Activated CD8-positive, alpha-beta T cell treated with anti-CD3 and anti-CD28 coated beads for 36 hours (primary cell): ENCODE data around the gene SRPX. TPM values are rescaled to one million over a fixed set of nuclear protein-coding genes. Genes with fewer than 3 reads are reported as not detected.
A peak's percentile ranks its signal among the peaks of the same experiment; 100 is the strongest.

Source experiments
- ATAC-seq: fragments of 200-7000 bp; cut with Tn5 transposase; one replicate; pipeline ENCODE4 v1.10.0; 2021; ENCODE audit warnings: mild to moderate bottlenecking, moderate library complexity
- CTCF ChIA-PET: fragments of 350-600 bp; sonication (Branson Sonifier 250); formaldehyde crosslinking; loops from one replicate; lab custom pipeline; 2021; ENCODE audit warnings: antibody characterized with exemption; lab: Charles Lee
- POLR2A ChIA-PET: fragments of 350-600 bp; sonication (Branson Sonifier 250); formaldehyde crosslinking; loops from one replicate; lab custom pipeline; 2021; ENCODE audit warnings: antibody characterized with exemption; lab: Charles Lee
- DNase-seq: peaks from one replicate; pipeline ENCODE4 v3.0.0-alpha.2; 2020
- H3K27ac Mint-ChIP-seq: one replicate; pipeline ENCODE4 v1.8.0; 2021; ENCODE audit warnings: mild to moderate bottlenecking, mixed read lengths
- H3K27me3 Mint-ChIP-seq: one replicate; pipeline ENCODE4 v1.8.0; 2021; ENCODE audit warnings: mixed read lengths
- H3K36me3 Mint-ChIP-seq: one replicate; pipeline ENCODE4 v1.8.0; 2021; ENCODE audit warnings: low read depth, mixed read lengths
- H3K4me1 Mint-ChIP-seq: one replicate; pipeline ENCODE4 v1.8.0; 2021; ENCODE audit warnings: low read depth, mixed read lengths
- H3K4me3 Mint-ChIP-seq: one replicate; pipeline ENCODE4 v1.8.0; 2021; ENCODE audit warnings: mild to moderate bottlenecking, moderate library complexity, mixed read lengths
- H3K9me3 Mint-ChIP-seq: one replicate; pipeline ENCODE4 v1.8.0; 2021; ENCODE audit warnings: mixed read lengths
- intact Hi-C: fragments of 100-400 bp; cut with micrococcal nuclease; formaldehyde crosslinking; loops from one replicate; pipeline ENCODE4 v1.10.0; 2022
- total RNA-seq, 2 experiments: library from RNA; stranded (reverse); gene quantifications; one replicate each; pipeline ENCODE4 v1.2.3, GENCODE V29; 2021
- TF ChIP-seq, protein P1 (sequence below): fragments of 200-600 bp; IDR thresholded peaks from one replicate; pipeline ENCODE4 v1.8.0; 2022; ENCODE audit warnings: antibody characterized with exemption, mild to moderate bottlenecking

The SRPX gene
- total RNA-seq, 2 experiments from 2014 or later: not detected

DNA sequence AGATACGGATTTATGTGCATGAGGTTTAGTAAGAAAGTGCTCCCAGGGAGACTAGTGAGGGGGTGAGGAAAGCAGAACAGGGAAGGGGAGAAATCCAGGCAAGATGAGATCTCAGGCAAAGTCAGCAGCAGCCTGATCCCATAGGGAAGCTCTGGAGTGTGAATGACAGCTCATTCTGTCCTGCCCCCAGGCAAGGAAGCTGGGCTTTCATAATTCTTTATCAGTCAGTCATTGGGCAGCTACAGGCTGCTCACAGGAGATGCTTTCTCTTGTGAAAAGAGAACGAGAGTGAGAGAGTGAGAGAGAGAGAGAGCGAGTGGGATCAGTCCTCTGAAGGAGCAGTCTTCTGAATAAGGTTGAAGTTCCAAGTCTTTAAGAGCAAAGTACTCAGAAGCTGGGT lies 48.1 kb downstream of the SRPX start:
- POLR2A ChIA-PET: no interaction called here
- ATAC-seq: no peak
- no peak for DNase-seq
- H3K27ac Mint-ChIP-seq: no peak overlapping the region
- no peaks in the 10 kb centered on the region for H3K27me3 Mint-ChIP-seq
- intact Hi-C loops: no loop called here
- CTCF ChIA-PET: no interaction called here
- no peaks in the 10 kb centered on the region for H3K9me3 Mint-ChIP-seq
- H3K36me3 Mint-ChIP-seq: no peaks in the 10 kb centered on the region
- TF ChIP-seq, protein P1, sequence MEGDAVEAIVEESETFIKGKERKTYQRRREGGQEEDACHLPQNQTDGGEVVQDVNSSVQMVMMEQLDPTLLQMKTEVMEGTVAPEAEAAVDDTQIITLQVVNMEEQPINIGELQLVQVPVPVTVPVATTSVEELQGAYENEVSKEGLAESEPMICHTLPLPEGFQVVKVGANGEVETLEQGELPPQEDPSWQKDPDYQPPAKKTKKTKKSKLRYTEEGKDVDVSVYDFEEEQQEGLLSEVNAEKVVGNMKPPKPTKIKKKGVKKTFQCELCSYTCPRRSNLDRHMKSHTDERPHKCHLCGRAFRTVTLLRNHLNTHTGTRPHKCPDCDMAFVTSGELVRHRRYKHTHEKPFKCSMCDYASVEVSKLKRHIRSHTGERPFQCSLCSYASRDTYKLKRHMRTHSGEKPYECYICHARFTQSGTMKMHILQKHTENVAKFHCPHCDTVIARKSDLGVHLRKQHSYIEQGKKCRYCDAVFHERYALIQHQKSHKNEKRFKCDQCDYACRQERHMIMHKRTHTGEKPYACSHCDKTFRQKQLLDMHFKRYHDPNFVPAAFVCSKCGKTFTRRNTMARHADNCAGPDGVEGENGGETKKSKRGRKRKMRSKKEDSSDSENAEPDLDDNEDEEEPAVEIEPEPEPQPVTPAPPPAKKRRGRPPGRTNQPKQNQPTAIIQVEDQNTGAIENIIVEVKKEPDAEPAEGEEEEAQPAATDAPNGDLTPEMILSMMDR: no peak
- no peaks in the 10 kb centered on the region for H3K4me1 Mint-ChIP-seq
- no peak overlapping the region for H3K4me3 Mint-ChIP-seq

DNA sequence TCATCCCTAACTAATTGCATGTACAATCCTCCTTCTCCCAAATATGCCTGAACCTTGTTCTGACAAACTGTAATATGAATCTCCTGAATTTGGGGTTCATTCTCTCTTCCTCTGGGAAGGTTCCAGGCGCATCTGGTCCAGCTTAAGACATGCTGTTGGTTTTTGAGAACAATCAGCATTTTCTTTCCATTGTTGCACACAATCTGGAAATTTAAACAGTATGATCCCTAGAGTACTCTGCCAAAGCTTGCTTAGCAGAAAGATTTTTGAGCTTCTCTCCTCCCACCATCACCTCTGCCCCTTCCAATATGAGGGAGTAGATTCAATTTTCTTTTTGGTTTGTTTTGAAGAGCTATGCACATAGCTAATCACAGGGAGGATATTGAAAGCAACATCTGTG lies 50.1 kb downstream of the SRPX start:
- no peaks in the 10 kb centered on the region for H3K4me1 Mint-ChIP-seq
- intact Hi-C loops: no loop called here
- ATAC-seq (no peak), DNase-seq (no peak)
- no peaks in the 10 kb centered on the region for H3K27me3 Mint-ChIP-seq
- ChIA-PET POLR2A (no interaction called here), CTCF (interaction anchor here (1.3 kb wide), 1 partner anchor 244 kb away, joined by 3 read pairs; no protein-coding TSS in a partner anchor)
- H3K27ac Mint-ChIP-seq: no peak overlapping the region
- TF ChIP-seq, protein P1: no peak
- H3K9me3 Mint-ChIP-seq: no peaks in the 10 kb centered on the region
- no peak overlapping the region for H3K4me3 Mint-ChIP-seq
- H3K36me3 Mint-ChIP-seq: no peaks in the 10 kb centered on the region

DNA sequence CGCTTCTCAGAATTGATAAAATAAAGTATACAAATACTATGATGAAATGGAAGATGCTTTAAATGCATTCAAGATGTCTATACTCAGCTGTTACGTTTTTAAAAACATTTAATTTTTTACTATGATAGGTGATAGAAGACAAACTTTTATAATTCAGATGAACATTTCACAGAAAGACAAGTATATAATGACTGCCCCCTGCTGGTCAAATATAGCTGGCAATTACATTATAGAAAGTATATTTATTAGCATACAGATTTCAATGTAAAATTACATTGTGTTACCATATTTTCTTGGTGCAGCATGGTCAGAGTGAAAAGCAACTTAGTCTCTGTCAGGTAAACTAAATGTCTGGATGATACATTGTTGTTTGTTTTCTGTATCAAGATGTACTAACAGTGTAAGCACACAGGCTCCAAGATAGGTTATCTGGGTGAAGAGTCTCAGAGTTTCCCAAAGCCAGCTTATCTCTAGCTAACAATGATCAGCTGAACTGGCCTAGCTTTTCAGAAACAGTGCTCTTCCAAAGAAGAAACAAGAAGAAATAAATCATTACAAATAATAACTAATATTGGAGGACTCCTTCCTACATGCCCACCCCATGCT lies 54.1 kb downstream of the SRPX start:
- H3K4me1 Mint-ChIP-seq: no peaks in the 10 kb centered on the region
- H3K27ac Mint-ChIP-seq: no peak overlapping the region
- peaks cover 3% of the 10 kb centered on the region for H3K27me3 Mint-ChIP-seq
- no peaks in the 10 kb centered on the region for H3K9me3 Mint-ChIP-seq
- TF ChIP-seq, protein P1: peak; percentile 35
- ATAC-seq: no peak
- CTCF ChIA-PET: interaction anchor here (0.7 to 3.3 kb wide), 14 partner anchors 14 to 420 kb away, joined by 3 to 24 read pairs (median 3); partner anchors contain the start of gene RPGR
- H3K36me3 Mint-ChIP-seq: no peaks in the 10 kb centered on the region
- POLR2A ChIA-PET: no interaction called here
- no peak overlapping the region for H3K4me3 Mint-ChIP-seq
- DNase-seq: peak; percentile 23
- intact Hi-C loops: loop anchor here (2.0 kb wide), 1 partner anchor 240 kb away; no protein-coding TSS in a partner anchor

DNA sequence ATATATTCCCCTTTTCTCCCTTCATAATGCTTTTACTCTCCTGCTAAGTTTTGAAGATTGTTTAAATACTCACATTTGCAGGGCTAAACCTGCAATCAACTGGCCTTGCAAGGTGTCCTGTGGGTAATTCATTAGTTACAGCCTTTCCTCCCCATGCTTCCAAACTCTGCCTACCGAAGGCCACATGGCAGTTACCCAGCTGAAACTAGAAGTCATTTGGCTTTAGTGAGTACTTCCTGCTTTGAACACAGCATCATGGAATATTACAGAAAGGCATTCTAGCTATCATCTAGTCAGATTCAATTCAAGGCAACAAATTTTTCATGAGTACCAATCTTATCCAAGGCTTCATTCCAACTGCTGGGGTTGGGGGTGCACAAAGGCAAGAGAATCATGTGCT lies 55.6 kb downstream of the SRPX start:
- CTCF ChIA-PET: interaction anchor here (1.3 kb wide), 2 partner anchors 162 to 241 kb away, joined by 3 read pairs; partner anchors contain the start of gene RPGR
- no peak overlapping the region for H3K27ac Mint-ChIP-seq
- DNase-seq (no peak), ATAC-seq (no peak)
- TF ChIP-seq, protein P1: no peak
- H3K4me3 Mint-ChIP-seq: no peak overlapping the region
- H3K27me3 Mint-ChIP-seq: peaks cover 3% of the 10 kb centered on the region
- no peaks in the 10 kb centered on the region for H3K9me3 Mint-ChIP-seq
- POLR2A ChIA-PET: no interaction called here
- no peaks in the 10 kb centered on the region for H3K4me1 Mint-ChIP-seq
- H3K36me3 Mint-ChIP-seq: no peaks in the 10 kb centered on the region
- intact Hi-C loops: no loop called here

DNA sequence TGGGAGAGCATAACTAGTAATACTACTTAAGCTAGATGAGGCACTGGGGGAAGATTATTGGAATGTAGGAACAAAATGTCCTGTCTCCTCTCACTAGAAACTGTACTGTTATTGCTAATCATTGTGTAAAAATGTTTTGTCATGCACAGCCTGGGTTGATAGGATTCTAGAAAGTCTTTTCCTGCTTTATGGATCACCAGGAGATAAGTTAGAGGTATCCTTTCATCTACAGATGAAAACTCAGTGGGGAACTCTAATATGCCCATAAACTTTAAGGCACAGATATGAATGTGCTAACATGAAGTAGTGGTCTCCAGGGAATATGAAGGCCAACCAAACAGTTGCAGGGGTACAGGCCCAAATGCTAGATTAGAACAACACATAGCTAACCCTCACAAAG lies 57.5 kb downstream of the SRPX start:
- intact Hi-C loops: no loop called here
- H3K36me3 Mint-ChIP-seq: no peaks in the 10 kb centered on the region

More for the DNA sequence above, 57.5 kb downstream of the SRPX start:
- CTCF ChIA-PET: interaction anchor here (0.6 kb wide), 1 partner anchor 234 kb away, joined by 3 read pairs; no protein-coding TSS in a partner anchor
- POLR2A ChIA-PET: interaction anchor here (0.6 kb wide), 1 partner anchor 70 kb away, joined by 3 read pairs; no protein-coding TSS in a partner anchor
- Mint-ChIP-seq H3K9me3 (no peaks in the 10 kb centered on the region), H3K27me3 (peaks cover 3% of the 10 kb centered on the region), H3K27ac (no peak overlapping the region), H3K4me3 (no peak overlapping the region), H3K4me1 (no peaks in the 10 kb centered on the region)
- DNase-seq: no peak
- no peak for ATAC-seq
- TF ChIP-seq, protein P1: no peak
